COR-L47 (cell line): ENCODE data around the gene DHRSX.
"Not testable (repeated sequence)": the region's sequence is repeated elsewhere in the genome, so short reads cannot be mapped to it uniquely, and the experiment has no call there.

ENCODE experiments used
- DNase-seq: peaks from one replicate; lab custom pipeline; 2025; lab: John Stamatoyannopoulos, UW

The DHRSX gene

GRCh38 chrX:2520539-2520938 is 19.8 kb upstream of the DHRSX start:
- DNase-seq = no peak

DNA sequence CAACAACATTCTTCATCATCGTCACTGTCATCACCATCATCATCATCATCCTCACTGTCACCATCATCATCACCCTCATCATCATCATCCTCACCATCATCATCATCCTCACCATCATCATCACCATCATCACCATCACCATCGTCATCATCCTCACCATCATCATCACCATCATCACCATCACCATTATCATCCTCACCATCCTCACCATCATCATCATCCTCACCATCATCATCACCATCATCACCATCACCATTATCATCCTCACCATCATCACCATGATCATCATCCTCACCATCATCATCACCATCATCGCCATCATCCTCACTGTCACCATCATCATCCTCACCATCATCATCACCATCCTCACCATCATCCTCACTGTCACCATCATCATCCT is 18.9 kb upstream of the DHRSX start:
- not testable (repeated sequence) for DNase-seq

GRCh38 chrX:2517055-2517454 is 16.3 kb upstream of the DHRSX start:
- DNase-seq = no peak

GRCh38 chrX:2516623-2517022 is 15.8 kb upstream of the DHRSX start:
- no peak for DNase-seq

DNA sequence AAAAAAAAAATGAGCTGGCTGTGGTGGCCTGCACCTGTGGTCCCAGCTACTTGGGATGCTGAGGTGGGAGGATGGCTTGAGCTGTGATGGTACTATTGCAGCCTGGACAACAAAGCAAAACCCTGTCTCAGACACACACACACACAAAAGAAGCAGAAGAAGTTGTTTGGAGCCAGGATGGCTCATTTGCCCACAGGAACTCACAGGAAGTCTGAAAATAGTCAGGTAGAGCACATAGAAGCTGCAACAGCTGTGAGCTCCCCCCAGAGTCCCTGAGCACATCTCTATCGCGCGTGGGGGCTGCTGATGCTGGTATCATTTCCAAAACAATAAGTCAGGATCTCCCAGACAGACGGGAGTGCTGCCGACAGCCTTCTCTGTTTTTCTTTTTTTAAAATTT is 13.4 kb upstream of the DHRSX start:
- DNase-seq = no peak

DNA sequence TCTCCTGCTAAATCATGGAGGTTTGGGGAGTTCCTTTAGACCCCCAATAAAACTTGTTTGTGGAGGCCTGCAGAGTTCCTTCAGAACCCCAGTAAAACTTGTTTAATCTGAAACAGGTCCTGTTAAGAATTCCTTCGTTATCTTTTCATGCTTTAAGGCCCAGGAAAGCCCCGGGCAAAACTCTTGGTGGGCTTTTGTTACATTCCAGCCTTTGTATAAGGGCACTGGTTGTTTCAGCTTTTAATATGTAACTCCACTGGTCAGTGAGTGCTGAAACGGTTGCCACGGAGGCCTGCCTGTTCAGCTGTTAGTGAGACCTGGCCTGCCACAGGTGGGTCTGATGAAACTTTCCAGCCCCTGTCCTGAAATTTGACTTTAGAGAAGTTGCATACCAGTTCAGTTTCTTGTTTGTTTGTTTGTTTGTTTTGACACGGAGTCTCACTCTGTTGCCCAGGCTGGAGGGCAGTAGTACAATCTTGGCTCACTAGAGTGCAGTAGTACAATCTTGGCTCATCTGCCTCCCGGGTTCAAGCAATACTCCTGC is 12.4 kb upstream of the DHRSX start:
- no peak for DNase-seq

- DNase-seq = no peak
These were observed 11.7 kb upstream of the DHRSX start for GRCh38 chrX:2512501-2512900.

GRCh38 chrX:2511326-2511725 is 10.6 kb upstream of the DHRSX start:
- DNase-seq = no peak

- no peak for DNase-seq
These were observed 8.0 kb upstream of the DHRSX start for GRCh38 chrX:2508648-2509335.

DNA sequence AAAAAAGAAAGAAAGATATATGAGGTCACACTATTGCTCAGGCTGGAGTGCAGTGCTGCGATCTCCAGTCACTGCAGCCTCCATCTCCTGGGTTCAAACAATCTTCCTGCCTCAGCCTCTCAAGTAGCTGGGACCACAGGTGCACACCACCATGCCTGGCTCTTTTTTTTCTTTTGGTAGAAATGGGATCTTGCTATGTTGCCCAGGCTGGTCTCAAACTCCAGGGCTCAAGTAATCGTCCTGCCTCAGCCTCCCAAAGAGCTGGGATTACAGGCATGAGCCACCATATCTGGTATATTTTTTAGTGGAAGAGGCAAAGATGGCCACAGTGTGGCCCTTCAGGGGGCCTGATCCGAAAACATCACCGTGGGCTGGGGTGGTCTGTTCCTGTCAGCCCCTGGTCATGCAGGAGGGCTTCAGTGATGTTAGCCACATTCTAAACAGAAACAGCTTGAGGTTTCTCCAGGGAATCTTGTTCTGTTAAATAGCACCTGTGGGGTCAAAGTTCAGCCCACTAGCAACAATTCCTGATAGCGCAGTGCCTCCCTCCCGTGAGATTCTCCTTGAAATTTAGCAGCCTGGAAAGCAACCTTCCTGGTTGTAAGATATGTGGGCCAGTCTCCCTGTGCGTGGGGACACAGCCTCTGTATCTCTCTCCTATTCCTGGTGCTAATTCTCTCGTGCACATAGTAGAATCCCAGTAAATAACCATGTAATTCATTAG is 7.3 kb upstream of the DHRSX start:
- no peak for DNase-seq

DNA sequence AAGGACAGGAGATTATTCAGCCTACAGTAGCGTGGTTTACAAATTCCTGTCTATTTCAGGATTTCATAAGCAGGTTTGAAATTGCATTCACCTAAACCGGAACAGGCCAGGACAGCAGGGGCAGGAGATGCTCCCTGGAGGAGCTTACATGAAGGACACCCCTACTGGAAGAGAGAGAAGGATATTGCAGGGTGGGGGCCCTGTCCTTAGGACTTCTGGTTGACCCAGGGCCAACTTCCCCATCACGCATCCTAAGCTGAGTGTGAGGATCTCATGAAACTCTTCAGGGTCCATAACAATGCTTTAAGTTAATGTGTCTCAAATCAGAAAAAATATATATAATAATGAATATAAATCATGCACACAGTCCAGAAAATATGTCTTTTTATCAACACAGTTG is 6.4 kb upstream of the DHRSX start:
- DNase-seq = no peak

- DNase-seq = not testable (repeated sequence)
These were observed 4.6 kb upstream of the DHRSX start for GRCh38 chrX:2505341-2505740.

GRCh38 chrX:2504706-2505332 is 4.0 kb upstream of the DHRSX start:
- DNase-seq = no peak

GRCh38 chrX:2503591-2504500 is 3.1 kb upstream of the DHRSX start:
- no peak for DNase-seq

- no peak for DNase-seq
These were observed 2.1 kb upstream of the DHRSX start for GRCh38 chrX:2502668-2503519.

DNA sequence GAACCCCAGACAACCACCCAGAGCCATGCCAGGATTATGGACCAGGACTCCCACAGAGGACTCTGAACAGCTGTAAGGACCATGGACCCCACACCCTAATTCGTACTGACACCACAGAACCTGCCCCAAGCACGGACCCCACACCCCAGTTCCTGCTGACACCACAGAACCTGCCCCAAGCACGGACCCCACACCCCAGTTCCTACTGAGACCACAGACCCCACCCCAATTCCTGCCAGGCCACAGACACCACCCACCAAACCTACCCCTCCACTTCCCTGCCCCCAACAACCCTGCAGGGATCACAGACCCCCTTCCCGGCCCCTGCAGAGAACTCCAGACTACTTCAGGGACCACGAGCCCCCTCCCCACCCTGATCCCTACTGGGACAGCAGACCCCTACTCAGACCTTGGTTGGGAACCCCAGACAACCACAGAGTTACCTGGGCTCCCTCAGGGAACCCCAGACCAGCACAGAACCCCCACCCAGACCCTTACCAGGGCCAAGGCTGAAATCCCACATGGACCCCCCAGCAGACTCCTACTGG is 1.4 kb upstream of the DHRSX start:
- no peak for DNase-seq

GRCh38 chrX:2501559-2502102 is 855 bp upstream of the DHRSX start:
- DNase-seq = no peak

GRCh38 chrX:2500091-2500802 is 529 bp downstream of the DHRSX start:
- DNase-seq = no peak

DNA sequence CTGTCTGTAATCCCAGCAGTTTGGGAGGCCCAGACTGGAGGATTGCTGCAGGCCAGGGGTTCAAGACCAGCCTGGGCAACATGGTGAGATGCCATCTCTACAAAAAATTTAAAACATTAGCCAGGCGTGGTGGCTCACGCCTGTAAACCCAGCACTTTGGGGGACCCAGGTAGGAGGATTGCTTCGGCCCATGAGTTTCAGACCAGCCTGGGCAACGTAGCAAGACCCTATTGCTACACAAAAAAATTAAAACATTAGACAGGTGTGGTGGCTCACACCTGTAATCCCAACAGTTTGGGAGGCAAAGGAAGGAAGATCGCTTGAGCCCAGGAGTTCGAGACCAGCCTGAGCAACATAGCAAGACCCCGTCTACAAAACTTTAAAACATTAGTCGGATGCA is 1.3 kb downstream of the DHRSX start:
- no peak for DNase-seq

DNA sequence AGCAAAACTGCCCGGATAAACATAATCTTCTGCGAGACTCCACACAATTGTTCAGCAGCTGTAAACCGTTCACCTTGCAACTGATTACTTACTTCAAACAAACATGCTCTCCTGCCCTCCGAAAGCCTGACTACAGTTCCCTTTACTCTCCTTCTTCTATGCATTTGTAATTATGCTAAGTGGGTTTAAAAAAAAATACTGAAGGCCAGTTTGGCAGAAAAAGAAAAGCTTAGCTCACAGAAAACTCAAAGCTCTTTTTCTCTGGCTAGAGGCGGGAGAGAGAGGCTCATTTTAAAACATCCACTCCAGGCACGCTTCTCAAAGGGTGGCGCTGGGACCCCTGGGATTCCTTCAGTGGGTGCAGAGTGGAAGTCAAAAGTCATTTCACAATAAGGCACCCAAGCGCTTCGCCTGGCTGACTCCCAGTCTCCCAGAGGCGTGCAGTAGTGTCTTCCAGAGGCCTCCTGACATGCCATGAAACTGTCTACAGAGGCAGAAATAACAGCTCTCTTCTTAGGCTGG is 1.9 kb downstream of the DHRSX start:
- no peak for DNase-seq
